HepG2 (cell line): Measurements from ENCODE around the gene ZCCHC9. TPM values are rescaled to one million over a fixed set of nuclear protein-coding genes. Genes with fewer than 3 reads are reported as not detected.

Source experiments
- CEBPG ChIP-seq: IDR thresholded peaks from 2 replicates; pipeline ENCODE4 v1.6.1; 2016
- DPF2 ChIP-seq: sonication (generic); formaldehyde crosslinking; IDR thresholded peaks from 2 replicates; pipeline ENCODE4 v1.4.0; 2020; ENCODE audit warnings: mild to moderate bottlenecking, low read depth, missing genetic modification reagents, borderline replicate concordance
- FOXO1 ChIP-seq: sonication (generic); formaldehyde crosslinking; IDR thresholded peaks from 2 replicates; pipeline ENCODE4 v1.4.0; 2020; ENCODE audit warnings: missing genetic modification reagents
- FOXP1 ChIP-seq, 2 experiments: fragments of 450-650 bp in 1 of 2; IDR thresholded peaks; 2 replicates each; pipeline ENCODE4 v1.6.1; 2017 to 2018; ENCODE audit warnings: antibody characterized with exemption in 1 of 2
- HDAC6 ChIP-seq: fragments of 200-600 bp; sonication (generic); IDR thresholded peaks from 2 replicates; pipeline ENCODE4 v1.7.0; 2017; ENCODE audit warnings: mild to moderate bottlenecking, antibody characterized with exemption, low read length, low read depth
- MBD4 ChIP-seq: IDR thresholded peaks from 2 replicates; pipeline ENCODE4 v1.6.1; 2012; ENCODE audit warnings: low read length, inconsistent platforms, borderline replicate concordance
- MEIS1 ChIP-seq: sonication (generic); formaldehyde crosslinking; IDR thresholded peaks from 2 replicates; pipeline ENCODE4 v1.9.0; 2021; ENCODE audit warnings: mild to moderate bottlenecking, missing genetic modification reagents, moderate library complexity, borderline replicate concordance
- RFXAP ChIP-seq: sonication (generic); formaldehyde crosslinking; IDR thresholded peaks from 2 replicates; pipeline ENCODE4 v1.4.0; 2020; ENCODE audit warnings: missing genetic modification reagents, borderline replicate concordance
- SAP130 ChIP-seq: IDR thresholded peaks from 2 replicates; pipeline ENCODE4 v1.6.1; 2016; ENCODE audit warnings: low read depth
- TAF1 ChIP-seq: sonication (generic); formaldehyde crosslinking; IDR thresholded peaks from 2 replicates; pipeline ENCODE4 v1.4.0; 2020; ENCODE audit warnings: missing genetic modification reagents
- ZBTB7B ChIP-seq: sonication (generic); formaldehyde crosslinking; IDR thresholded peaks from 2 replicates; pipeline ENCODE4 v1.4.0; 2020; ENCODE audit warnings: missing genetic modification reagents
- ZNF34 ChIP-seq: sonication (generic); formaldehyde crosslinking; IDR thresholded peaks from 2 replicates; pipeline ENCODE4 v1.4.0; 2020; ENCODE audit warnings: mild to moderate bottlenecking, missing genetic modification reagents, borderline replicate concordance
- ZNF383 ChIP-seq: sonication (generic); formaldehyde crosslinking; IDR thresholded peaks from 2 replicates; pipeline ENCODE4 v1.4.0; 2020; ENCODE audit warnings: missing genetic modification reagents, mild to moderate bottlenecking, borderline replicate concordance
- ZNF496 ChIP-seq: sonication (generic); formaldehyde crosslinking; IDR thresholded peaks from 2 replicates; pipeline ENCODE4 v1.8.1; 2023; ENCODE audit warnings: mild to moderate bottlenecking, moderate library complexity, missing genetic modification reagents; ENCODE audit not compliant: insufficient replicate concordance
- ZNF614 ChIP-seq: IDR thresholded peaks from 2 replicates; pipeline ENCODE4 v1.6.1; 2018; ENCODE audit warnings: missing biosample characterization, missing genetic modification reagents, inconsistent platforms, borderline replicate concordance
- ZNF652 ChIP-seq: IDR thresholded peaks from 2 replicates; pipeline ENCODE4 v1.6.1; 2016; ENCODE audit warnings: low read depth, borderline replicate concordance
- ZNF713 ChIP-seq: sonication (generic); formaldehyde crosslinking; IDR thresholded peaks from 2 replicates; pipeline ENCODE4 v1.4.0; 2020; ENCODE audit warnings: mild to moderate bottlenecking, missing genetic modification reagents
- ZNF780A ChIP-seq: sonication (generic); formaldehyde crosslinking; IDR thresholded peaks from 2 replicates; pipeline ENCODE4 v1.8.0; 2022; ENCODE audit warnings: mild to moderate bottlenecking, missing genetic modification reagents, moderate library complexity
- ZNF788 ChIP-seq: sonication (generic); formaldehyde crosslinking; IDR thresholded peaks from 2 replicates; pipeline ENCODE4 v1.5.0; 2020; ENCODE audit warnings: mild to moderate bottlenecking, missing genetic modification reagents, borderline replicate concordance
- polyA plus RNA-seq, 8 experiments: library from polyadenylated mRNA; depleted of rRNA in 3 of 8; stranded (reverse) in 7 of 8; unstranded in 1 of 8; fragments of >200 nt; fragmentation: Illumina TruSeq in 4 of 8; extraction: Trizol in 4 of 8; gene quantifications; 2 replicates each; pipeline versions ENCODE4 v1.2.1 to v1.2.3, GENCODE V29; 2011 to 2016; ENCODE audit warnings: low read depth in 4 of 8, missing spikeins in 1 of 8, mixed read lengths in 1 of 8; ENCODE audit not compliant: insufficient read depth in 1 of 8
- total RNA-seq, 5 experiments: library from RNA; depleted of rRNA; stranded (reverse); fragments of >200 nt; fragmentation: Illumina TruSeq; extraction: Trizol; gene quantifications; 2 replicates each; pipeline ENCODE4 v1.2.3, GENCODE V29; 2016; ENCODE audit warnings: low read depth in 1 of 5
- TF ChIP-seq, protein P1 (sequence below): sonication (generic); formaldehyde crosslinking; IDR thresholded peaks from 2 replicates; pipeline ENCODE4 v1.4.0; 2020; ENCODE audit warnings: missing genetic modification reagents
- TF ChIP-seq, protein P2 (sequence below): sonication (generic); formaldehyde crosslinking; IDR thresholded peaks from 2 replicates; pipeline ENCODE4 v1.4.0; 2020; ENCODE audit warnings: missing genetic modification reagents, borderline replicate concordance
- TF ChIP-seq, protein P3 (sequence below): fragments of 450-650 bp; IDR thresholded peaks from 2 replicates; pipeline ENCODE4 v1.6.1; 2016

ZCCHC9 gene
- total and polyA plus RNA-seq, 2 of the 13 experiments (the other 11 are each of a cell fraction or from before 2014, with no cell fraction given): 28.7 to 52.5 TPM

- TF ChIP-seq, protein P1, sequence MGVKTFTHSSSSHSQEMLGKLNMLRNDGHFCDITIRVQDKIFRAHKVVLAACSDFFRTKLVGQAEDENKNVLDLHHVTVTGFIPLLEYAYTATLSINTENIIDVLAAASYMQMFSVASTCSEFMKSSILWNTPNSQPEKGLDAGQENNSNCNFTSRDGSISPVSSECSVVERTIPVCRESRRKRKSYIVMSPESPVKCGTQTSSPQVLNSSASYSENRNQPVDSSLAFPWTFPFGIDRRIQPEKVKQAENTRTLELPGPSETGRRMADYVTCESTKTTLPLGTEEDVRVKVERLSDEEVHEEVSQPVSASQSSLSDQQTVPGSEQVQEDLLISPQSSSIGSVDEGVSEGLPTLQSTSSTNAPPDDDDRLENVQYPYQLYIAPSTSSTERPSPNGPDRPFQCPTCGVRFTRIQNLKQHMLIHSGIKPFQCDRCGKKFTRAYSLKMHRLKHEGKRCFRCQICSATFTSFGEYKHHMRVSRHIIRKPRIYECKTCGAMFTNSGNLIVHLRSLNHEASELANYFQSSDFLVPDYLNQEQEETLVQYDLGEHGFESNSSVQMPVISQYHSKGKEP (CRISPR knock-in tag): 0 out of 2 replicates have a peak, but pooled peaks have one; percentile 48
- TF ChIP-seq ZNF780A (CRISPR knock-in tag): no peak
- peak; percentile 38; the same call in 1 of the 2 replicates for TF ChIP-seq FOXO1 (CRISPR knock-in tag)
- TF ChIP-seq ZBTB7B: peak; percentile 89; the same call in 1 of the 2 replicates
- peak; percentile 28; the same call in 1 of the 2 replicates for TF ChIP-seq ZNF652 (CRISPR knock-in tag)
- TF ChIP-seq CEBPG: 0 out of 2 replicates have a peak, but pooled peaks have one; percentile 16
- no peak for TF ChIP-seq ZNF713 (CRISPR knock-in tag)
- 0 out of 2 replicates have a peak, but pooled peaks have one; percentile 57 for TF ChIP-seq ZNF383 (CRISPR knock-in tag)
- TF ChIP-seq FOXP1 (IDR thresholded peaks at IDR 0.05): no peak
- TF ChIP-seq FOXP1 (CRISPR knock-in tag; IDR thresholded peaks at IDR 0.05): 0 out of 2 replicates have a peak, but pooled peaks have one; percentile 37
- TF ChIP-seq, protein P2, sequence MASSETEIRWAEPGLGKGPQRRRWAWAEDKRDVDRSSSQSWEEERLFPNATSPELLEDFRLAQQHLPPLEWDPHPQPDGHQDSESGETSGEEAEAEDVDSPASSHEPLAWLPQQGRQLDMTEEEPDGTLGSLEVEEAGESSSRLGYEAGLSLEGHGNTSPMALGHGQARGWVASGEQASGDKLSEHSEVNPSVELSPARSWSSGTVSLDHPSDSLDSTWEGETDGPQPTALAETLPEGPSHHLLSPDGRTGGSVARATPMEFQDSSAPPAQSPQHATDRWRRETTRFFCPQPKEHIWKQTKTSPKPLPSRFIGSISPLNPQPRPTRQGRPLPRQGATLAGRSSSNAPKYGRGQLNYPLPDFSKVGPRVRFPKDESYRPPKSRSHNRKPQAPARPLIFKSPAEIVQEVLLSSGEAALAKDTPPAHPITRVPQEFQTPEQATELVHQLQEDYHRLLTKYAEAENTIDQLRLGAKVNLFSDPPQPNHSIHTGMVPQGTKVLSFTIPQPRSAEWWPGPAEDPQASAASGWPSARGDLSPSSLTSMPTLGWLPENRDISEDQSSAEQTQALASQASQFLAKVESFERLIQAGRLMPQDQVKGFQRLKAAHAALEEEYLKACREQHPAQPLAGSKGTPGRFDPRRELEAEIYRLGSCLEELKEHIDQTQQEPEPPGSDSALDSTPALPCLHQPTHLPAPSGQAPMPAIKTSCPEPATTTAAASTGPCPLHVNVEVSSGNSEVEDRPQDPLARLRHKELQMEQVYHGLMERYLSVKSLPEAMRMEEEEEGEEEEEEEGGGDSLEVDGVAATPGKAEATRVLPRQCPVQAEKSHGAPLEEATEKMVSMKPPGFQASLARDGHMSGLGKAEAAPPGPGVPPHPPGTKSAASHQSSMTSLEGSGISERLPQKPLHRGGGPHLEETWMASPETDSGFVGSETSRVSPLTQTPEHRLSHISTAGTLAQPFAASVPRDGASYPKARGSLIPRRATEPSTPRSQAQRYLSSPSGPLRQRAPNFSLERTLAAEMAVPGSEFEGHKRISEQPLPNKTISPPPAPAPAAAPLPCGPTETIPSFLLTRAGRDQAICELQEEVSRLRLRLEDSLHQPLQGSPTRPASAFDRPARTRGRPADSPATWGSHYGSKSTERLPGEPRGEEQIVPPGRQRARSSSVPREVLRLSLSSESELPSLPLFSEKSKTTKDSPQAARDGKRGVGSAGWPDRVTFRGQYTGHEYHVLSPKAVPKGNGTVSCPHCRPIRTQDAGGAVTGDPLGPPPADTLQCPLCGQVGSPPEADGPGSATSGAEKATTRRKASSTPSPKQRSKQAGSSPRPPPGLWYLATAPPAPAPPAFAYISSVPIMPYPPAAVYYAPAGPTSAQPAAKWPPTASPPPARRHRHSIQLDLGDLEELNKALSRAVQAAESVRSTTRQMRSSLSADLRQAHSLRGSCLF (CRISPR knock-in tag): no peak; the same call in 1 of the 2 replicates
- no peak for TF ChIP-seq DPF2
- TF ChIP-seq, protein P3, sequence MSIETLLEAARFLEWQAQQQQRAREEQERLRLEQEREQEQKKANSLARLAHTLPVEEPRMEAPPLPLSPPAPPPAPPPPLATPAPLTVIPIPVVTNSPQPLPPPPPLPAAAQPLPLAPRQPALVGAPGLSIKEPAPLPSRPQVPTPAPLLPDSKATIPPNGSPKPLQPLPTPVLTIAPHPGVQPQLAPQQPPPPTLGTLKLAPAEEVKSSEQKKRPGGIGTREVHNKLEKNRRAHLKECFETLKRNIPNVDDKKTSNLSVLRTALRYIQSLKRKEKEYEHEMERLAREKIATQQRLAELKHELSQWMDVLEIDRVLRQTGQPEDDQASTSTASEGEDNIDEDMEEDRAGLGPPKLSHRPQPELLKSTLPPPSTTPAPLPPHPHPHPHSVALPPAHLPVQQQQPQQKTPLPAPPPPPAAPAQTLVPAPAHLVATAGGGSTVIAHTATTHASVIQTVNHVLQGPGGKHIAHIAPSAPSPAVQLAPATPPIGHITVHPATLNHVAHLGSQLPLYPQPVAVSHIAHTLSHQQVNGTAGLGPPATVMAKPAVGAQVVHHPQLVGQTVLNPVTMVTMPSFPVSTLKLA: peak; percentile 43; the same call in 1 of the 2 replicates
- peak; percentile 97 for TF ChIP-seq SAP130 (CRISPR knock-in tag)
- peak; percentile 76 for TF ChIP-seq ZNF788 (CRISPR knock-in tag)
- TF ChIP-seq ZNF496 (CRISPR knock-in tag): no peak
- 0 out of 2 replicates have a peak, but pooled peaks have one; percentile 46 for TF ChIP-seq MEIS1 (CRISPR knock-in tag)
- no peak for TF ChIP-seq MBD4
- TF ChIP-seq HDAC6: no peak
- TF ChIP-seq TAF1 (CRISPR knock-in tag): peak; percentile 93
- TF ChIP-seq ZNF614: peak; percentile 83; the same call in 1 of the 2 replicates
- TF ChIP-seq RFXAP (CRISPR knock-in tag): peak; percentile 58; the same call in 1 of the 2 replicates
- no peak for TF ChIP-seq ZNF34 (CRISPR knock-in tag)
Measured at GRCh38 chr5:81301271-81302015, at the start of gene ZCCHC9 (continued).
